H1 (cell line): ENCODE data around the gene TSPOAP1. TPM values are rescaled to one million over a fixed set of nuclear protein-coding genes. Genes with fewer than 3 reads are reported as not detected.
A peak's percentile ranks its signal among the peaks of the same experiment; 100 is the strongest.

Experiments used
- CTCF ChIA-PET: fragments of 300-600 bp; sonication (Branson Sonifier 250); formaldehyde crosslinking; loops from one replicate; lab custom pipeline; 2021; ENCODE audit not compliant: partially characterized antibody; lab: Charles Lee
- POLR2A ChIA-PET: fragments of 300-600 bp; sonication (Branson Sonifier 250); formaldehyde crosslinking; loops from one replicate; lab custom pipeline; 2021; ENCODE audit warnings: inconsistent platforms; ENCODE audit not compliant: partially characterized antibody; lab: Charles Lee
- DNase-seq, 2 experiments: peaks; one replicate each; pipeline versions ENCODE4 v3.0.0 to v3.0.0-alpha.2; 2010 to 2022; ENCODE audit warnings: low spot score in 2 of 2, low read depth in 1 of 2, mixed read lengths in 1 of 2
- FAIRE-seq: peaks from 2 replicates; lab custom pipeline; 2011; peaks lifted over from hg19 to GRCh38; lab: Jason Lieb, UNC
- H2AFZ ChIP-seq: 2 replicates; pipeline ENCODE4 v1.8.1; 2012; ENCODE audit warnings: low read length, inconsistent platforms
- H2AK5ac ChIP-seq: 2 replicates; pipeline ENCODE4 v1.6.1; 2013; ENCODE audit warnings: low read depth, low read length
- H2BK120ac ChIP-seq: replicated peaks from 2 replicates; pipeline ENCODE3; 2013; ENCODE audit warnings: low read depth, low read length, inconsistent platforms
- H2BK12ac ChIP-seq: 2 replicates; pipeline ENCODE4 v1.6.1; 2013; ENCODE audit warnings: low read depth, low read length
- H2BK15ac ChIP-seq: 2 replicates; pipeline ENCODE4 v1.6.1; 2013; ENCODE audit warnings: low read length
- H2BK20ac ChIP-seq: 2 replicates; pipeline ENCODE4 v1.6.1; 2013; ENCODE audit warnings: low read length
- H2BK5ac ChIP-seq: 2 replicates; pipeline ENCODE4 v1.6.1; 2013; ENCODE audit warnings: low read depth, low read length
- H3K14ac ChIP-seq: 2 replicates; pipeline ENCODE4 v1.6.1; 2013; ENCODE audit warnings: inconsistent platforms; ENCODE audit not compliant: insufficient read length
- H3K18ac ChIP-seq: 2 replicates; pipeline ENCODE4 v1.6.1; 2013; ENCODE audit warnings: low read length; ENCODE audit errors: extremely low read depth
- H3K23ac ChIP-seq: 2 replicates; pipeline ENCODE4 v1.6.1; 2013; ENCODE audit warnings: inconsistent platforms; ENCODE audit not compliant: insufficient read length
- H3K23me2 ChIP-seq: 2 replicates; pipeline ENCODE4 v1.6.1; 2013; ENCODE audit warnings: low read depth, low read length
- H3K27ac ChIP-seq: 2 replicates; pipeline ENCODE4 v1.6.1; 2011; ENCODE audit warnings: low read depth, low read length, inconsistent platforms
- H3K27me3 ChIP-seq, 4 experiments: replicated peaks in 1 of 4; 1 replicate in 1 of 4; 2 replicates in 3 of 4; pipeline versions ENCODE4 v1.6.1 to v1.8.1; 2011 to 2013; ENCODE audit warnings: low read length in 3 of 4, mild to moderate bottlenecking in 3 of 4, inconsistent platforms in 2 of 4, mixed read lengths in 2 of 4, moderate library complexity in 1 of 4; ENCODE audit not compliant: control insufficient read depth in 3 of 4, insufficient read depth in 3 of 4; ENCODE audit errors: extremely low read depth in 1 of 4
- H3K36me3 ChIP-seq, 4 experiments: 2 replicates each; pipeline versions ENCODE4 v1.6.1 to v1.8.1; 2011 to 2013; ENCODE audit warnings: mild to moderate bottlenecking in 4 of 4, low read length in 3 of 4, moderate library complexity in 2 of 4, control low read depth in 1 of 4, inconsistent platforms in 1 of 4; ENCODE audit not compliant: insufficient read depth in 4 of 4, control insufficient read depth in 2 of 4
- H3K4ac ChIP-seq: replicated peaks from 2 replicates; pipeline ENCODE3; 2013; ENCODE audit warnings: low read length, low read depth, mixed read lengths, inconsistent platforms; ENCODE audit not compliant: insufficient read length
- H3K4me1 ChIP-seq, 4 experiments: replicated peaks in 1 of 4; 1 replicate in 1 of 4; 2 replicates in 3 of 4; pipeline versions ENCODE4 v1.6.1 to v1.8.1; 2011 to 2013; ENCODE audit warnings: low read length in 3 of 4, inconsistent platforms in 2 of 4, mixed read lengths in 1 of 4; ENCODE audit not compliant: insufficient read depth in 4 of 4, control insufficient read depth in 3 of 4
- H3K4me2 ChIP-seq, 2 experiments: 2 replicates each; pipeline versions ENCODE4 v1.6.1 to v1.8.1; 2011 to 2013; ENCODE audit warnings: low read depth in 2 of 2, low read length in 2 of 2, control low read depth in 1 of 2, inconsistent platforms in 1 of 2, mild to moderate bottlenecking in 1 of 2; ENCODE audit not compliant: insufficient read depth in 1 of 2
- H3K4me3 ChIP-seq, 4 experiments: fragments of 200-600, 300-600 bp in 1 of 4; sonication (generic), shearing (Covaris generic), sonication (Bioruptor Twin) in 1 of 4; 2 replicates each; pipeline versions ENCODE4 v1.5.1 to v1.8.1; 2011 to 2016; ENCODE audit warnings: low read length in 4 of 4, low read depth in 3 of 4, control low read depth in 2 of 4, inconsistent platforms in 2 of 4, mild to moderate bottlenecking in 2 of 4, mixed read lengths in 1 of 4, moderate library complexity in 1 of 4; ENCODE audit not compliant: insufficient read depth in 2 of 4; ENCODE audit errors: extremely low read depth in 1 of 4
- H3K56ac ChIP-seq: replicated peaks from 2 replicates; pipeline ENCODE3; 2013; ENCODE audit warnings: low read depth, mild to moderate bottlenecking, mixed read lengths, low read length, inconsistent platforms; ENCODE audit not compliant: insufficient read length
- H3K79me1 ChIP-seq: 2 replicates; pipeline ENCODE4 v1.6.1; 2013; ENCODE audit warnings: low read depth, low read length, control low read depth
- H3K79me2 ChIP-seq, 2 experiments: 2 replicates each; pipeline versions ENCODE4 v1.6.1 to v1.8.1; 2012 to 2013; ENCODE audit warnings: low read length in 2 of 2, mild to moderate bottlenecking in 2 of 2, inconsistent platforms in 1 of 2; ENCODE audit not compliant: insufficient read depth in 2 of 2, control insufficient read depth in 1 of 2
- H3K9ac ChIP-seq, 4 experiments: replicated peaks in 1 of 4; 1 replicate in 1 of 4; 2 replicates in 3 of 4; pipeline versions ENCODE4 v1.6.1 to v1.8.1; 2011 to 2013; ENCODE audit warnings: low read depth in 3 of 4, low read length in 3 of 4, control low read depth in 2 of 4, mild to moderate bottlenecking in 2 of 4, moderate library complexity in 2 of 4, inconsistent platforms in 1 of 4; ENCODE audit errors: extremely low read depth in 1 of 4
- H3K9me3 ChIP-seq, 2 experiments: 2 replicates each; pipeline versions ENCODE4 v1.6.1 to v1.8.1; 2012 to 2013; ENCODE audit warnings: mild to moderate bottlenecking in 2 of 2, moderate library complexity in 2 of 2, control low read depth in 1 of 2, inconsistent platforms in 1 of 2, low read depth in 1 of 2, low read length in 1 of 2, mixed read lengths in 1 of 2; ENCODE audit not compliant: insufficient read depth in 2 of 2
- H4K20me1 ChIP-seq, 2 experiments: replicated peaks in 1 of 2; 2 replicates each; pipeline versions ENCODE3 to v1.8.1; 2011 to 2013; ENCODE audit warnings: inconsistent platforms in 2 of 2, low read length in 2 of 2, mild to moderate bottlenecking in 1 of 2; ENCODE audit not compliant: insufficient read depth in 2 of 2, control insufficient read depth in 1 of 2
- H4K5ac ChIP-seq: 2 replicates; pipeline ENCODE4 v1.6.1; 2013; ENCODE audit warnings: low read length, low read depth, mixed read lengths, inconsistent platforms; ENCODE audit not compliant: insufficient read length
- H4K8ac ChIP-seq: 2 replicates; pipeline ENCODE4 v1.8.0; 2013; ENCODE audit warnings: mild to moderate bottlenecking, moderate library complexity, low read length, inconsistent platforms; ENCODE audit not compliant: insufficient read depth; ENCODE audit errors: extremely low read depth
- H4K91ac ChIP-seq: replicated peaks from 2 replicates; pipeline ENCODE3; 2013; ENCODE audit warnings: low read length, mixed read lengths, inconsistent platforms; ENCODE audit not compliant: insufficient read length
- FOSL1 ChIP-seq: IDR thresholded peaks from 2 replicates; pipeline ENCODE4 v1.6.1; 2011; ENCODE audit warnings: mild to moderate bottlenecking, low read depth, low read length, moderate library complexity; ENCODE audit not compliant: insufficient read depth
- GTF2F1 ChIP-seq: IDR thresholded peaks from 2 replicates; pipeline ENCODE4 v1.6.1; 2012; ENCODE audit warnings: low read depth, low read length, improper control_type of control experiment, borderline replicate concordance
- PHF8 ChIP-seq: fragments of 200-600 bp; sonication (generic); conservative IDR thresholded peaks from 2 replicates; pipeline ENCODE4 v1.7.1; 2012; ENCODE audit warnings: low read depth, mild to moderate bottlenecking, inconsistent platforms, low read length, moderate library complexity
- SAP30 ChIP-seq: fragments of 300-600 bp; sonication (generic); IDR thresholded peaks from 2 replicates; pipeline ENCODE4 v1.7.1; 2012; ENCODE audit warnings: low read length, moderate library complexity, mild to moderate bottlenecking, inconsistent platforms; ENCODE audit not compliant: insufficient read depth, insufficient replicate concordance
- SIX5 ChIP-seq: IDR thresholded peaks from 2 replicates; pipeline ENCODE4 v1.6.1; 2011; ENCODE audit warnings: mild to moderate bottlenecking, low read depth, low read length
- WGBS, 2 experiments: shearing (Covaris generic) in 1 of 2; methylation state at CpG; one replicate each; pipeline versions ENCODE4 v1.1.6 to v1.1.7; 2013 to 2015; ENCODE audit warnings: low lambda C conversion rate in 2 of 2, mixed read lengths in 2 of 2, inconsistent platforms in 1 of 2, low coverage in 1 of 2, missing lambda C conversion rate in 1 of 2; ENCODE audit not compliant: insufficient replicate concordance in 2 of 2, insufficient coverage in 1 of 2, insufficient read length in 1 of 2; ENCODE audit errors: extremely low coverage in 1 of 2, missing lambda C conversion rate in 1 of 2; 5-methylcytosine and 5-hydroxymethylcytosine counted together
- polyA plus RNA-seq, 7 experiments: library from polyadenylated mRNA; depleted of rRNA in 3 of 7; stranded (reverse) in 5 of 7; unstranded in 2 of 7; fragments of >200 nt in 5 of 7; fragments of 200-250 nt in 2 of 7; gene quantifications; 1 replicate in 5 of 7; 2 replicates in 1 of 7; 4 replicates in 1 of 7; pipeline versions ENCODE4 v1.2.1 to v1.2.3, GENCODE V29; 2011 to 2013; ENCODE audit warnings: missing spikeins in 2 of 7, mixed read lengths in 2 of 7
- total RNA-seq: library from RNA; stranded (reverse); fragmentation: NEBNext Ultra II Directional; extraction: Animal tissue kit (Norgen Biotek cat#: 25700); gene quantifications from 2 replicates; pipeline ENCODE4 v1.2.1, GENCODE V29; 2021
- TF ChIP-seq, protein P1 (sequence below): IDR thresholded peaks from 2 replicates; pipeline ENCODE4 v1.6.1; 2011; ENCODE audit warnings: low read length, improper control_type of control experiment

Gene TSPOAP1
- total and polyA plus RNA-seq, 2 of the 8 experiments (the other 6 are each of a cell fraction or from before 2014, with no cell fraction given) = 7.6 to 9.2 TPM

DNA sequence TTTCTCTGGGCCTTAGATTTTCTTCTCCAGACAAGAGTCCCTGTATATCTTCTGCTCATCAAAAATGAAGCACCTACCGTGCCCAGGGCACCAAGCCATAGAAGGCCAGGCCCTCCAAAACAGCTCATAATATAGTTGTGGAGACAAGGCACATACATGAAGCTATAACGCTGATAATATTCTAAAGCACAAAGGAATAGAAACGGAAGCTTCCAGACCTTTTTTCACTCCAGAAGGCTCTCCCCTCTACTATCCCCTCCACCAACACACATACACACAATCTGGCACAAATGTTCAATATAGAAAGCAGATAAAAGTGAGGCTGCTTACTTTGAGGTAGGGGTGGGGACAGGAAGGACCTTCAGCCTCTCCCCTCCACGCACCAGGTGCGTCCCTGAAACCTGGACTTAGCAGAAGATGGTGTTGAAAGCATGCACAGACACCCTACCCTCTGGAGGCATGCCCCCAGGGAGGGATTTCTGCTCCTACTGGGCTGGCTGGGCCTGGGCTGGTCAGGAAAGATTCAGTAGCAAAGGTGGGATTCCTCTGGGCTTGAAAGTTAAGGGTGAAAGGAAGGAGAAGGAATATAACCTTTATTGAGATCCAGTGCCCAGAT lies 37.5 kb upstream of the TSPOAP1 start:
- no peak for TF ChIP-seq SAP30
- TF ChIP-seq GTF2F1 = no peak
- no peak for TF ChIP-seq SIX5
- TF ChIP-seq PHF8 = no peak
- TF ChIP-seq, protein P1, sequence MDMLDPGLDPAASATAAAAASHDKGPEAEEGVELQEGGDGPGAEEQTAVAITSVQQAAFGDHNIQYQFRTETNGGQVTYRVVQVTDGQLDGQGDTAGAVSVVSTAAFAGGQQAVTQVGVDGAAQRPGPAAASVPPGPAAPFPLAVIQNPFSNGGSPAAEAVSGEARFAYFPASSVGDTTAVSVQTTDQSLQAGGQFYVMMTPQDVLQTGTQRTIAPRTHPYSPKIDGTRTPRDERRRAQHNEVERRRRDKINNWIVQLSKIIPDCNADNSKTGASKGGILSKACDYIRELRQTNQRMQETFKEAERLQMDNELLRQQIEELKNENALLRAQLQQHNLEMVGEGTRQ = no peak
- no peak for TF ChIP-seq FOSL1
- H3K4me2 ChIP-seq = no peak overlapping the region

More for the DNA sequence above, 37.5 kb upstream of the TSPOAP1 start:
- Histone ChIP-seq H3K27me3 (no peaks in the 10 kb centered on the region), H2BK12ac (no peak overlapping the region), H3K14ac (no peak overlapping the region), H3K9ac (no peak overlapping the region), H3K56ac (no peak overlapping the region), H3K9me3 (no peaks in the 10 kb centered on the region), H4K20me1 (no peaks in the 10 kb centered on the region), H3K4ac (peak overlapping the region; percentile 84), H2BK5ac (no peak overlapping the region), H4K5ac (no peak overlapping the region), H3K36me3 (no peaks in the 10 kb centered on the region; a peak in 1 of 8 replicates), H2BK120ac (no peak overlapping the region), H3K4me3 (no peak overlapping the region), H3K4me1 (peaks cover 0 to 2% (median 0%) of the 10 kb centered on the region in 4 experiments; a peak in 1 of 7 replicates), H3K23me2 (no peaks in the 10 kb centered on the region; the same call in 1 of the 2 replicates), H4K8ac (no peak overlapping the region; the same call in 1 of the 2 replicates), H3K23ac (no peak overlapping the region), H3K18ac (no peak overlapping the region), H2AFZ (no peak overlapping the region), H2BK20ac (no peak overlapping the region), H3K79me2 (no peaks in the 10 kb centered on the region), H4K91ac (no peak overlapping the region), H2BK15ac (no peak overlapping the region), H2AK5ac (no peak overlapping the region), H3K27ac (no peak overlapping the region), H3K79me1 (no peaks in the 10 kb centered on the region)
- 77% methylated on average over 5 of the region's 5 CpGs; no CpG with 5 or more reads in 1 of the 2 experiments for WGBS, 2 experiments
- FAIRE-seq (no peak), DNase-seq (no peak)
- ChIA-PET POLR2A (interaction anchor here (4.5 kb wide), 1 partner anchor 13 kb away, joined by 30 read pairs; the partner anchor contains the start of gene SUPT4H1), CTCF (interaction anchor here (0.6 to 2.4 kb wide), 6 partner anchors 34 to 82 kb away, joined by 3 to 7 read pairs (median 4); partner anchors contain the start of gene RNF43)
